Measurements from ENCODE around the gene PDE4B.

PDE4B gene

DNA sequence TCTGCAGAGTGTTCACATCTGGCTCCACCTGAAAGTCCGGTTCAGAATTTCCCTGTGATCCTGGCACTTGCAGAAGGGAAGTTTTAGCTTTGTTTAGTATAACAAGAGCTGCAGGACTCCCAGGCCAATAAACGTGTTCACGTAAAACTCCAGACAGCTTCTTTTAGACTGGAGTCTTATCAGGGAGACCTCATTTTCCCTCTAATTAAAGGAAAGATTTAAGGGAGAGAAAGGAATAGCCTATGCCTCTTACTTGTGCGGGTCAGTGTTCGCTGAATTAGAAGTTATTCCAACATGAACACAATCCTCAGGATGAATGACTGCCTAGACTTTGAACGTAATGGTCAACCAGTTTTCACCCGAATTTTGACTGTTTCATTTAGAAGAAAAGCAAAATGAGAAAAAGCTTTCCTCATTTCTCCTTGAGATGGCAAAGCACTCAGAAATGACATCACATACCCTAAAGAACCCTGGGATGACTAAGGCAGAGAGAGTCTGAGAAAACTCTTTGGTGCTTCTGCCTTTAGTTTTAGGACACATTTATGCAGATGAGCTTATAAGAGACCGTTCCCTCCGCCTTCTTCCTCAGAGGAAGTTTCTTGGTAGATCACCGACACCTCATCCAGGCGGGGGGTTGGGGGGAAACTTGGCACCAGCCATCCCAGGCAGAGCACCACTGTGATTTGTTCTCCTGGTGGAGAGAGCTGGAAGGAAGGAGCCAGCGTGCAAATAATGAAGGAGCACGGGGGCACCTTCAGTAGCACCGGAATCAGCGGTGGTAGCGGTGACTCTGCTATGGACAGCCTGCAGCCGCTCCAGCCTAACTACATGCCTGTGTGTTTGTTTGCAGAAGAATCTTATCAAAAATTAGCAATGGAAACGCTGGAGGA, 539.2 kb downstream of the PDE4B start:
- H3K4me3 ChIP-seq (ENCODE audit: low read depth in 1 of 2, low read length in 1 of 2), result peak overlapping the region; percentile 77 to 98
- H3K27me3 ChIP-seq, result no peaks in the 10 kb centered on the region
- peak overlapping the region; percentile 96 for H3K27ac ChIP-seq
- H3K9me3 ChIP-seq, result no peaks in the 10 kb centered on the region
- H3K4me1 ChIP-seq (ENCODE audit: control insufficient read depth in 1 of 2, insufficient read depth in 1 of 2, low read depth in 1 of 2, low read length in 1 of 2), result peaks cover 76 to 87% of the 10 kb centered on the region in 2 experiments
- peaks cover 5% of the 10 kb centered on the region for H3K36me3 ChIP-seq
- TF ChIP-seq, protein P1, sequence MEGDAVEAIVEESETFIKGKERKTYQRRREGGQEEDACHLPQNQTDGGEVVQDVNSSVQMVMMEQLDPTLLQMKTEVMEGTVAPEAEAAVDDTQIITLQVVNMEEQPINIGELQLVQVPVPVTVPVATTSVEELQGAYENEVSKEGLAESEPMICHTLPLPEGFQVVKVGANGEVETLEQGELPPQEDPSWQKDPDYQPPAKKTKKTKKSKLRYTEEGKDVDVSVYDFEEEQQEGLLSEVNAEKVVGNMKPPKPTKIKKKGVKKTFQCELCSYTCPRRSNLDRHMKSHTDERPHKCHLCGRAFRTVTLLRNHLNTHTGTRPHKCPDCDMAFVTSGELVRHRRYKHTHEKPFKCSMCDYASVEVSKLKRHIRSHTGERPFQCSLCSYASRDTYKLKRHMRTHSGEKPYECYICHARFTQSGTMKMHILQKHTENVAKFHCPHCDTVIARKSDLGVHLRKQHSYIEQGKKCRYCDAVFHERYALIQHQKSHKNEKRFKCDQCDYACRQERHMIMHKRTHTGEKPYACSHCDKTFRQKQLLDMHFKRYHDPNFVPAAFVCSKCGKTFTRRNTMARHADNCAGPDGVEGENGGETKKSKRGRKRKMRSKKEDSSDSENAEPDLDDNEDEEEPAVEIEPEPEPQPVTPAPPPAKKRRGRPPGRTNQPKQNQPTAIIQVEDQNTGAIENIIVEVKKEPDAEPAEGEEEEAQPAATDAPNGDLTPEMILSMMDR (IDR thresholded peaks at IDR 0.05), result peak; percentile 62

DNA sequence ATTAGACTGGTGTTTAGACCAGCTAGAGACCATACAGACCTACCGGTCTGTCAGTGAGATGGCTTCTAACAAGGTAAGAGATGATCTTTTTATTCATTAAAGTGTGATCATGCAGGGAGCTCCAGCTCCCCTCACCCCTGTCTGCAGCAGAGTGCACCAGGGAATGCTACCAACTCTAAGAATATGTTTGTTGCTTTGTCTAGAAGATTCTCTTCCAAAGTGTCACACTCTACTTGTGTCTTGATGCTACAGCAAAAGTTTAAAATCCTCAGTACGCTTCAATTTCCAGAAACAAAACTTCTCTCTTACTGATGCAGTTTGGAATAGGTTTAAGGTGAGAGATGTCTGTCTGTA, 539.8 kb downstream of the PDE4B start:
- Histone ChIP-seq H3K4me1 (ENCODE audit: control insufficient read depth in 1 of 2, insufficient read depth in 1 of 2, low read depth in 1 of 2, low read length in 1 of 2) (peaks cover 76 to 87% of the 10 kb centered on the region in 2 experiments), H3K4me3 (ENCODE audit: low read depth in 1 of 2, low read length in 1 of 2) (peak overlapping the region; percentile 77 to 98), H3K27ac (peak overlapping the region; percentile 96), H3K9me3 (no peaks in the 10 kb centered on the region), H3K36me3 (peaks cover 5% of the 10 kb centered on the region), H3K27me3 (no peaks in the 10 kb centered on the region)
- TF ChIP-seq, protein P1 (IDR thresholded peaks at IDR 0.05), result no peak

GRCh38 chr1:66333466-66334199, 540.9 kb downstream of the PDE4B start:
- H3K4me1 ChIP-seq (ENCODE audit: control insufficient read depth in 1 of 2, insufficient read depth in 1 of 2, low read depth in 1 of 2, low read length in 1 of 2), result peaks cover 75 to 85% of the 10 kb centered on the region in 2 experiments
- TF ChIP-seq, protein P1 (IDR thresholded peaks at IDR 0.05), result peak; percentile 11
- H3K4me3 ChIP-seq (ENCODE audit: low read depth in 1 of 2, low read length in 1 of 2), result peak overlapping the region; percentile 77 to 98
- H3K27me3 ChIP-seq, result no peaks in the 10 kb centered on the region
- H3K36me3 ChIP-seq, result peaks cover 5% of the 10 kb centered on the region
- H3K27ac ChIP-seq, result peak overlapping the region; percentile 96
- no peaks in the 10 kb centered on the region for H3K9me3 ChIP-seq

DNA sequence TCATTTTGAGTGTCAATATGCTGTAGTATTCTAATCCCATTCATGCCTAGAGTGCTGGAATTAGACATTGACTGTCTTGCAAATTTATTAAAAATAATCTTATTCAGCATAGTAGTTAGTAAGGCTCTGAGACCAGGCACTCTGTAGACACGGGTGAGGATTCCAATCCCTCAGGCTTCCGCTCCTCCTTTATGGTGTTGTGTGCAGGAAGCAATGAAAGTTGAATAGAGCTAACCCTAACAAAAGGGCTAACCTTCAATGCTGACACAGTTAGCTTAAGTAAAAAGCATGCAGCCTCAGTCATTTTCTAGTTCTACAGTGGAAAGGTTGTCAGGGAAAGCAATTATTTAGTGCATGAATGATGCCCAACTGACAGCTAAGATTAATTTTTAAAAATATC, 541.6 kb downstream of the PDE4B start:
- Histone ChIP-seq H3K36me3 (peaks cover 5% of the 10 kb centered on the region), H3K27me3 (no peaks in the 10 kb centered on the region), H3K4me3 (ENCODE audit: low read depth in 1 of 2, low read length in 1 of 2) (peak overlapping the region; percentile 77 to 98), H3K9me3 (no peaks in the 10 kb centered on the region), H3K27ac (peak overlapping the region; percentile 96), H3K4me1 (ENCODE audit: control insufficient read depth in 1 of 2, insufficient read depth in 1 of 2, low read depth in 1 of 2, low read length in 1 of 2) (peaks cover 72 to 79% of the 10 kb centered on the region in 2 experiments)
- TF ChIP-seq, protein P1 (IDR thresholded peaks at IDR 0.05), result no peak

- peak overlapping the region; percentile 77 to 98 for H3K4me3 ChIP-seq (ENCODE audit: low read depth in 1 of 2, low read length in 1 of 2)
- peaks cover 72 to 76% of the 10 kb centered on the region in 2 experiments for H3K4me1 ChIP-seq (ENCODE audit: control insufficient read depth in 1 of 2, insufficient read depth in 1 of 2, low read depth in 1 of 2, low read length in 1 of 2)
- H3K27ac ChIP-seq, result peak overlapping the region; percentile 96
Observed at GRCh38 chr1:66335125-66335524, 542.4 kb downstream of the PDE4B start.

More at GRCh38 chr1:66335125-66335524, 542.4 kb downstream of the PDE4B start:
- H3K9me3 ChIP-seq, result no peaks in the 10 kb centered on the region
- peaks cover 5% of the 10 kb centered on the region for H3K36me3 ChIP-seq
- TF ChIP-seq, protein P1 (IDR thresholded peaks at IDR 0.05), result no peak
- no peaks in the 10 kb centered on the region for H3K27me3 ChIP-seq

Data from neutrophil (primary cell).